AG20443 (cell line): ENCODE results near the gene TRIM9.

Experiments used
- DNase-seq: peaks from one replicate; pipeline ENCODE4 v3.0.0; 2012; ENCODE audit warnings: low spot score, mixed read lengths

Gene TRIM9

DNA sequence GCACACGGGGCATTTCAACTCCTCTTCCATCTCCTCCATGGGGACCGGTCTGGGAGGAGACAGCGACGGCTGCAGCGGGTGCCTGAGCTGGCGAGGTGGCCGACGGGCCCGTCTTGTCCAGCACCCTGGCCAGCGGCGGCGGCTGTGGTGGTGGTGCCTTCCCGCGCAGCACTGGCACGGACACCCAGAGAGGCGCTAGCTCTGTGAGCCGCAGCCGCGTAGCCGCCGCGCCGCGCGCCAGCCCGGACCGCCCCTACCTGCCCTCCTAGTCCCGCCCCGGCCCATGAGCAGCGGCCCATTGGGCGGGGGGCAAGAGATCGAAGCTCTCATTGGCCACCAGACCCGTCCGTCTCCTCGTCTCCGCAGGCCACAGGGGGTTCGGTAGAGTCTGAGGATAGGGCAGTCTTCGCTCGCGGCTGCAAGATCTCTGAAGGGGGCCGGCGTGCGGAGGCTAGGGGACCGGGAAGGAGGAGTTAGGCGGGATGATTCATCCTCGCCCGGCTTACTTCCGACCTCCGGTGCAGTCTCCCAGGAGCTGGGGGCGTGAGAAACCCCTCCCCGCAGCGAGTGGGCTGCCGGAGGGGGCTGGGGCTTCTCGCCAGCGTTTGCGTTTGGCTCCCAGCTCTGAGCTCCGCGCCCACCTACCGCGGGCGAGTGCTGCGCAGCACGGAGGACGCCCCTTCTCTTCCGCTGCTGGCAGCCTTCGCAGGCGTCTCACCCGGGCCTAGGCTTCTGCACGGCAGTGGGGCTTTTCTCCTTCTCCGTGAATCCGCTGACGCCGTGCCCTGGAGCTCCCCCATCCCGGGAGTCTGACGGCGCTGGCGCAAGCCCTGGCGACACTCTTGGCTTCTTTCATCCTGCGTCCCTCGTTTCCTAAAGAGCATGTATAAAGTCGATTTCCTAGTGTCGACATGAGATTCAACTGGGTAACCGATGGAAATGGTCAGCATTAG is at the start of gene TRIM9:
TRIM9 (minus strand) TSS at position 205 of the 953 bp plus-strand sequence; CDS start at position 39, 166 bp downstream.
- peak; percentile 92 for DNase-seq

DNA sequence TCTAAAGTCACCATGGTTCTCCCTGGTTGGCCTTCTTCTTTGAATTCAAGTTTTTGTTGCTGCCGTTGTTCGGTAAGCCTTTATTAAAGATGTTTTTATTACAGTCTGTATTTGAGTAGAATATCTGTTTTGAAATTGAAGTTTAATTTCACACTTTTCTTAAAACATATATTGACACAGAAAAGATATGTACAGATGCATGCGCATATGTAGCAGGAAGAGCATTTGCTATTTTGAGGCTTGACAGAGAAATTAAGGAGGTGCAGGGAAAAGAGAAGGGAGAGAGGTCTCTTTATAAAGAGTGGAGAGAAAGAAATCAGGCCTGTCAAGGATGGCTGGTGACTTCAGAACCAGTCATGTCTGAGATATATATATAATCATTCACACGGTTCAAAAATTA is 46.0 kb upstream of the TRIM9 start:
- DNase-seq = no peak

DNA sequence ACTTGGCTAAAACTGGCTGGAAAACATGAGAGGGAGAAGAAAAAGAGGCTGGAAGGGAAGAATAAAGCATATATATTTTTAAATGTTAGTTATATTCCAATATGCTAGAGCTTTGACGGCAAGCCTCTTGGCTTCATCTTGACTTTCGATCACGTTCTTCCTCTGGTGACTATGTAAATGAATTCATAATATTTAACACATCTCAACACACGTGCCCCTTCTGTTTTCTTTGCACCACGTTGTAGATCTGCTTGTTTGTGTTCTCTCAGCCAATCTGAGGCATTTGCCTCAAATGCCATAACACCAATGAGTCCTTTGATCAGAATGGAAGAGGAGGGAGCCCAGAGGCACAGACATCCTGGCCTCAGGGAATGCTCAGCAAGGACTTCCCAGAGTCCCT is 45.4 kb upstream of the TRIM9 start:
- DNase-seq = no peak

DNA sequence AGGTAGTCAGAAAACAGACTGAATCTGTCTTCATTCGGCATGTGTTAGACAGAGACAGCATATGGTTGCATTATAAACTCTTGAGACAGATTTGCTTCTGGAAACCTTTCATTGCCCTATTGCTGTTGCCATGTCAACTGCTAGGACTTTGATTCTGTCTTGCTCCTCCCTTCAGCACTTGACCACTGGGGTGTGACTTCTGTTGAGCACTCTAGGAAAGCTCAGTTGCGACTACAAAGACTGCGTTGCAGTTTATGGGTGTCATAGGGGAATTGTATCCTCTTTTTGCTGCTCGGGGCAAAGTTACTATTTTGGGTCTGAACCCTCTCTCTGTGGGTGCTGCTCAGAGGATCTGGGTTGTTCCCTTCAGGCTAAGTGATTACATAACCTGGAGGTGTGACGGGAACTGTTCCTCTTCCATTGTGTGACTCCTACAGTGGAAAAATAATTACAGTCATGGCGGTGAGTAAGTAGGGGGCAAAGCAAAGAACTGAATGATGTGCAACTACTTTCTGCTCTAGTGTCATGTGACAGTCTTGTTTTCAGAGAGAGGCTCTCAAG is 44.3 kb upstream of the TRIM9 start:
- no peak for DNase-seq

DNA sequence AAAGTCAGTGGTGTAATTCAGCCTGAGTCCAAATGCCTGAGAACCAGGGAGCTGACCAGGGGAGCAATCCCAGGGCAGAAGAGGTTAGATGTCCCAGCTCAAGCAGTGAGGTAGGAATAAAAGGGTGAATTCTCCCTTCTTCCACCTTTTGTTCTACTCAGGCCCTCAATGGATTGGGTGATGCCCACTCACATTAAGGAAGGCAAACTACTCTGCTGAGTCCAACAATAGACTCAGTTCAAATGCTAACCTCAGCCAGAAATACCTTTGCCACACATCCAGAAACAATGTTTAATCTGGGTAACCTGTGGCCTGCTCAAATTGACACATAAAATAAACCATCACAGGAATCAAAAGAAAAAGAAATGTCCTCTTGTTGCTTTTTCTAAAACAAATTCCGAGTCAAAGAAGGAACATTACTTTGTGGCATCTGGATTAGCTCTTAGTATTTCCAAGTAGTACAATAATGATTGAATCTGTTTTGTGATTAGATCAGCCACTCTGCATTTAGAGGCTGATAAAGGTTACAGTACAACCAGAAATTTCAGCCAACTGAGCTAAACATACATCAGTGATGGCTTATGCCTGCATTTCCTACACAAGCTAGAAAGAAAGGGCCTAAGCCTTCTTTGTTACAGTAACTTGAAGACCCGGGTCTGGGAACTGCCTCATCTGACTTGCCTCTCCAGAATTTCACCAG is 43.6 kb upstream of the TRIM9 start:
- no peak for DNase-seq

DNA sequence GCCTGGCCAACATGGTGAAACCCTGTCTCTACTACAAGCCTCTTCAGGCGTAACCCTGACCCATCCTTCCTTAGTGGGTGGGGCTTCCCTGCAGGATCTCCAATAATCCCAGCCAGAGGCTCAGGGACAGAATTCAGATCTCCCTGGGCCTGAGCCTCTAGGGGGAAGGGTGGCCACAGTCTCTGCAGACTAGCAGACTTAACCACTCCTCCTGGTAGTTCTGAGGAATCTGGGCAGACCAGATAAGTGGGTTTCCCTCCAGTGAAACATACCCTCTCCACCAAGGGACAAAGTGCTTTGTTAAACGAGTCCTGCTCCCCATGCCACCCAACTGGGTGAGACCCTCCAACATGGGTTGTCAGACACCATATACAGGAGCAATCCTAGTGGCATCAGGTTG is 36.6 kb upstream of the TRIM9 start:
- DNase-seq = no peak

DNA sequence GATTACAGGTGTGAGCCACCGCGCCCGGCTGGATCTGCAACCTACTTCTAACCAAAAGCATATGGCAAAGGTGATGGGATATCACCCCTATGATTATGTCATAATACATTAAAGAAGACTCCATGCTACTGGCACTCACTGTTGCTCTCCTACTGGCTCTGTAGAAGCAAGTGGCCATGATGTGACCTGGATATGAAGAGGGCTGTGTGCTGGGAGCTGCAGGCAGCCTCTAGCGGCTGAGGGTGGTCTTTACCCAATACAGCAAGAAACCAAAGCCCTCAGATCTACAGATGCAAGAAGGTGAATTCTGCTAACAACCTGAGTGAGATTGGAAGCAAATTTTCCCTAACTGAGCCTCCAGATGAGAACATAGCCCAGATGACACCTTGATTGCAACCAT is 34.2 kb upstream of the TRIM9 start:
- DNase-seq = no peak

DNA sequence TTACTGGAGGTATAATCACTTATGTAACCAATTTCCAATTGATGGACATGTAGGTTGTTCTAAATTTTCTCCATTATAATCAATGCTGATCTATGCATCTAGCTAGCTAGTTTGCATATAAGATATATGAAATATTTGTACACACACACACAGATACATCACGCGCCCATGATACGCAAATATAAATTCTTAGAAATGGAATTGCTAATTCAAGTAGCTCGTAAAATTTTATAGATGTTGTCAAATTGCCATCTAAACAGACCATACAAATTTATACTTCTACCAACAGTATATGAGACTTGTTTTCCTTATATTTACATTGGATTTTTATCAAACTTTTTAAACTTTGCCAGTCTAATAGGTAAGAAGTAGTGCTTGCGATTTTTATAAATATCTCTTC is 29.1 kb upstream of the TRIM9 start:
- no peak for DNase-seq

DNA sequence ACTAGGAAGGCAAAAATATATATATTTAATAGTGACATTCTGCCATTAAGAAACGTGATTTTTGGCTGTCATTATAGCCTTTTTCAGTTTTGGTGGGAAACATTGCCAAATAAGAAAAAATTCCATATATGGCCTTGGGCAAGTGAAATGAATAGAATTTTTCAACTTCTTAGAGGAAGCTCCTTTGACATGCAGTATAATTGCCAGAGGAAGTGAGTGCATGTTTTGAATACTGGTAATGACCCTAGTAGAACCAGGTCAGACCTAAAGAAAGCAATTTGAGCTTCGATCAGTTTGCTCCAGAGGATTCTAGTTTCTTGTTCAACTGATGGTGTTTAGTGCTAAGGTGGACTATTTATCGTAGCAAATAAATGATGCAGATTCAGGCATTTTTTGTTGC is 26.2 kb upstream of the TRIM9 start:
- DNase-seq = no peak

DNA sequence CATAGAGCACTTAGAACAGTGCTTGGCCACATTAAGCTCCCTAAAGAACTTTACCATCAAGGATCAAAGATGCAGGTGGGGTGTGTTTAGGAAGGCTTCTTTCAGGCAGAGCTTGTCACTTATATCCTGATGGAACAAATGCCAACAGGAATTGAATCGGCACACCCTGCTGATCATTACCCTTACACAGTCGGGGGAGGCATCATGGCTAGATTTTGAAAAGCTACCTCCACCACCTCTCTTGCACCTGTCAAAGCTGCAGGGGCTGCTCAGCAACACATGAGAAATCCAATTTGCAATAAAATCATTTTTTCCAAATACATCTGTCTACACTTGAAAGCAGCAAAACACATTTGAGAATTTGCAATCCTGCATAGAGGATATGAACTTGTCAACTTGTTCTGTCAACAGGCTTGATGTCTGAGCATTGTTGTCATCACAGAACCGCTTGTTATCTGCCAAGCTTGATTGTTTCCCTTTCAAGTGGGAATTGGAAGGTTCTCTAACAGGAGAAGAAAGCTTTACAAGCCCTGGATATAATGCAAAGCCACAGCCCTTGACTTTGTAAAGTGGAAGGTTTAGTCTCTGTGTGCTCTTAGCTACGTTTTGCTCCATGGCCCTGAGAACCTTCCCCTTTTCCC is 24.6 kb upstream of the TRIM9 start:
- DNase-seq = no peak

DNA sequence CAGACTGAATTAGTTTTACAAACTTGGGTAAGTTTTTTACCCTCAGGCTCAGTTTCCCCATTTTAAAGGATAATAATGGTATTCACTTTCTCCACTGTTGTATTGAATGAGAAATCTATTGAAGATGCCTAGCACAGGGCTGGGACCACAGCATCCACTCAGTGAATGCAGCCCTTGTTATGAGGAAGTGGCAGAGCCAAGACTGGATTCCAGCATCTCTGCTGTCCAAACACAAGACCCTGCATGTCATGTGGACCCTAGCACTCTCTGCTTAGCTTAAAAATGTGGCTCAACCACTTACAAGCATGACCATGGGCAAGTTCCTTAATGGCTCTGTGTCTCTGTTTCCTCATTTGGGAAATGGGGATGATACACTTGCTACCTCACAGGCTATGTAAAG is 24.1 kb upstream of the TRIM9 start:
- DNase-seq = no peak

DNA sequence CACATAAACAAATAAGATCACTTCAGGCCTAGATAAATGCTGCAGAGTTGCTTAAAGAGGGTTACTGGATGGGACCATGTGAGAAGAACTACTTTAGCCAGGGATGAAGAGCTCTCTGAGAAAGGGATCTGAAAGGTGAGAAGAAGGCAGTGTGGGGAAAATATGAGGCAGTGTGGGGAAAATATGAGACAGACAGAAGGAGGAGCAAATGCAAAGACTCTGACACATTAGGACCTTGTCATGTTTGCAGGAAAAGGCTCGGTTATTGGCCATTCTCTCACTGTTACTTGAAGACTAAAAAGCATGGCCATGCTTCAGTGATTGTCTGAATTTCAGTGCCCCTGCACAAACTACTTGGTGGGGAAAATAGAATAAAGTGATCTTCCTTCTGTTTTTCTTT is 22.7 kb upstream of the TRIM9 start:
- no peak for DNase-seq

DNA sequence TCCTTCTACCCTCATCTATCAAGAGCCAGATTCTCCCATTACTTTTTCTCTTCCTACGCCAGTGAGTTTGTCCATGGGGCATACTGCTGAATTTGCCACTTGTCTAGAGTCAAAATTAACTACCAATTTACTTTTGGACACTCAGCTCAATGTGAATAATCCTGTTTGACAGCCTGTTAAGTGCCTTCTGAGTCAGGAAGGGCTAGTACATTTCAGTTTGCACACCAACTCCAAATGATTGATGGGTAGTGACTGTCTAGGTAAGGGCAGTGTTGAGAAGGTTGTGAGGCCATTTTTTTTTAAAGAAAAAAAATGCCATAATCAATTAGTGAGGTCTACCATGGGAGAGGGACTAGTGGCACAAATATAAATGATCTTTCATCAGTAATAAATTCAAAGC is 21.8 kb upstream of the TRIM9 start:
- no peak for DNase-seq

DNA sequence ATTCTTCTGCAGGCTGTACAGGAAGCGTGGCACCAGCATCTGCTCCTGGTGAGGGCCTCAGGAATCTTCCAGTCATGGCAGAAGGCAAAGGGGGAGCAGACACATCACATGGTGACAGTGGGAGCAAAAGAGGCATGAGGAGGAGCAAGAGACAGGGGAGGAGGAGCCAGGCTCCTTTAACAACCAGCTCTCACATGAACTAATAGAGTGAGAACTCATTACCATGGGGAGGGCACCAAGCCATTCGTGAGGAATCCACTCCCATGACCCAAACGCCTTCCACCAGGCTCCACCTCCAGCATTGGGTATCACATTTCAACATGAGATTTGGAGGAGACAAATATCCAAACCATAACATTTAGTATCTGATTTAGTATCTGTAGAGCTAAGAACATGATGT is 14.7 kb upstream of the TRIM9 start:
- DNase-seq = no peak

DNA sequence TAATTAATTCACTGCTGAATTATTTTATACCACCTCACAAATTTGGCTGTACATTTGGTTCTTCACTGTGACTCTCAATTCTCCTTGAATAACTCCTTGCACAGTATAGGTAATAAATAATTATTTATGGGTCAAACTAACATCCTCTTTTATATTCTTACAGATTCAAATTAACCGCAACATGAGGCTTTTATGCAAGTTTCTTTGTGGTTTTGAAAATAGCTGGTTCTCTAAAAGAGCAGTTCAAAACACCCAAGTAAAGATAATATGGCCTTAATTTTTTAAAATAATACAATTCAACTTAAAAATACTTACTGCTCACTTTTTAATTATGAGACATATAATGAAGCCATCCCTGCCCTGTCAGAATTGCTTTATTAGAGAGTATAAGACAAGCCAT is 12.9 kb upstream of the TRIM9 start:
- DNase-seq = no peak

DNA sequence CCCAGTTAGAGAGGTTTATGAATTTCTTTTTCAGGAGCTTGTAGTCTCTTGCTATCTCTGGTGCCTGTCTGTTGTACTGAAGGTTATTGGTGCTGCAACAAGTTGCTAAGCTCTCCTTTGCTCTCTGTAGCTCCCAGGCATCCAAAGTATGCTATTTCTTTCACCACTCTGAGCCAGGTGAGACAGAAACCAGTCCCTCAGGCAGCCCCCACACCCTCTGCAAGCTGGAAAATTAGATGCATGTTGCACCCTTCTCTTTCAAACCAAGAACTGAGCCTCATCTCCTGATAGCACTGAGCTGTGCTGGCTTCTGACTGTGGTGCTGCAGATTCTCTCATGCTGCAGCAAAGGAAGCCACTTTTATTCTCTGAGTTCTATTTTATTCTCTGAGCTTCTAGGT is 9.6 kb upstream of the TRIM9 start:
- no peak for DNase-seq

DNA sequence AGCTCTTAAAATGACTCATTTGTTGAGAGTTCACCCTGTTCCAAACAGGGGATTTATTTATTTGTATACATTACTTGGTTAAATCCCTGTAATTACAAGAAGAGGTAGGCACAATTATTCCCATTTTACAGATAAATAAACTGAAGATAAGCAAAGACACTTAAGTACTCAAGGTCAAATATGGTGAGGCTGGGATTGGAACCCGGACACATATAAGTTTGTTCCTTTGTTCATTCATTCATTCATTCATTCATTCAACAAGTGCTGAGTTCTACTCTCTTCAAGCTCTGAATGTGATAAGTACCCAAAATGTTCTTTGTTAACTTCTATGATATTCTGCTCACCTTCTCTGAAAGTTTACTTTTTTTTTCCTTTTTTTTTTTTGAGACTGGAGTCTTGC is 2.4 kb upstream of the TRIM9 start:
- DNase-seq = no peak

DNA sequence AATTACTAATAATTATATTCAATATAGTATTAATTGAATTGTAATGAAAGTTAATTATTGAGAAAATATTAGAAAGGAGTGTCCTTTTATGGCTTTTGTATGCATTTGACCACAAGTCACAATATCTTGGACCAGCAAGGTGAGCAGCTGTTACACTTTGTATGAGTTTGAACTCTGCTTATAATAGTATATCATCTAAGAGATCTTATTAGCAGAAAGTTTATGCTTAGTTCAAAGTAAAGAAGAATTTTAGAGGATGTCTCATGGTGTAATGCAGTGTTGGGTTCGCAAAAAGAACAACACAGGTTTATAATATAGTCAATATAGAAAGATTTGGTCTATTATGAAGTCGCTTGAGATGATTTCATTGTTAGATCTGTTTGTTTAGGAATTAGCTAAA is 2.0 kb upstream of the TRIM9 start:
- DNase-seq = no peak

DNA sequence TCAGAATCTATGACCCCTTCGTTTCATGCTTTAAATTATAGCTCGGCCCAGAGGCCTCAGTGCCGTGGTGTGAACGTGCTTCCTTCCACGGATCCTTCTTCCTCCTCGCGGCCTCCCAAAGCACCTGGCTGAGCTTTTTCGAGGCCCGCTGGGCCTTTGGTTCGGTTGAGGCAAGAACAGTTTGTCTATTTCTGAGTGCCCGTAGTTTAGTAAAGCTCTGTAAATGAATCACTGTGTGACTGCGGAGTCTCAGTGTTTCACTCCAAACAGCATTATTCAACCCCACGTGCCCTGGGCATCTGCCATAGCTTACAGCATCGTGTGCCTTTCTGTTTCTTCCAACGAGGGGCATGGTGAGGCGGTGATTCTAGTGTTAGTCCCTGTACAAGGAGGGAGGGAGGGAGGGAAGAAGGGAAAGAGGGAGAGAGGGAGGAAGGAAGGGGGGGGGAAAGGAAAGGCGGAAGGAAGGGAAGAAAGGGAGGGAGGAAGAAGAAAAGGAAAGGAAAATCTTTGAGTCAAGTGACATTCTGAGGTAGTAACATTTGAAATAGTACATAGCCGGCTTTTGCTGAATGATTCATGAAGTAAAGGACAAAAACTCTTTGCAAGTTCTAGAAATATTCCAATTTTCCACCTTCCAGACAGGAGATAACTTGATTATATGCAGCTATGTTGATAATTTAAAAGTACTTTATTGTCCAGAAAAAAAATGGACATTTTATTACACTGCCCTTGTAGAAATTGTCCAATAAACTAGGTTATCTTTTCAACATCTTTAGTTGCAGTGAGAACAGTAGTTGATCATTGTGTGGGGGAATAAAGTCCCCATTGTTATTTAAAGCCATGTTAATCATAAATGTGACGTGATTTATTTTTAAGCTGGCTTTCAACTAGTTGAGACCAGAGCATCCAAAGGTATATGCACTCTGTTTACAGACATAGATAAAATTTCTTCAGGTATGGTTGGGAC is 1.2 kb upstream of the TRIM9 start:
- DNase-seq = peak; percentile 44

DNA sequence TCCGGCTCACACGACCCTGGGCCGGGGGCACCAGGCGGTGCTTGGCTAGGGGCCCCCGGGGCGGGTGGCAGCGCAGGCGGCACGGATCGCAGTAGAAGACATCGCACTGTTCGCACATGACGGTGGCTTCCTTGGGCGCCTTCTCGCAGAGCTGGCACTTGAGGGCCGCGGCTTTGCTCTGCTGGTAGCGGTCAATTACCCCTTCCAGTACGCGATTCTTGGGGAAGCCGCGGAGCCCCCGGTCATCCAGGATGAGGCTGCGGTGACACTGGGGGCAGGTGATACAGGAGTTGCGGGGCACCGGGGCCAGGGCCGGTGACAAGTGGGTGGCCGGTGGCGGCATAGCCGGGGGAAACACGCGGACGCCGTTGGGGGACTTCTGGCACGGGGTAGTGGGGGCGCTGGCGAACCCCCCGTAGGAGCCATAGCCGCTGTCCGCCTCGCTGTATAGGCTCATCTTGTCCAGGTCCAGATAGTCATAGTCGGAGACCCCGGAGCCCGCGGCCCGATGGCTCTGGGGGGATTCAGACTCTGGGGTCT is 553 bp downstream of the TRIM9 start:
- no peak for DNase-seq
